Hepatocyte (in vitro differentiated cells): ENCODE results near the gene RGP1.

Experiments used
- EZH2phosphoT487 ChIP-seq: fragments of 200-600 bp; sonication (generic); IDR thresholded peaks from one replicate; pipeline ENCODE4 v1.6.1; 2018; ENCODE audit warnings: antibody characterized with exemption, mild to moderate bottlenecking, low read depth, moderate library complexity; ENCODE audit not compliant: unreplicated experiment, severe bottlenecking
- TF ChIP-seq, protein P1 (sequence below): fragments of 200-600 bp; sonication (generic); IDR thresholded peaks from 2 replicates; pipeline ENCODE4 v1.5.1; 2016; ENCODE audit warnings: antibody characterized with exemption, mild to moderate bottlenecking; ENCODE audit not compliant: poor library complexity

GRCh38 chr9:35741740-35742139 lies 7.3 kb upstream of the RGP1 start:
- TF ChIP-seq, protein P1, sequence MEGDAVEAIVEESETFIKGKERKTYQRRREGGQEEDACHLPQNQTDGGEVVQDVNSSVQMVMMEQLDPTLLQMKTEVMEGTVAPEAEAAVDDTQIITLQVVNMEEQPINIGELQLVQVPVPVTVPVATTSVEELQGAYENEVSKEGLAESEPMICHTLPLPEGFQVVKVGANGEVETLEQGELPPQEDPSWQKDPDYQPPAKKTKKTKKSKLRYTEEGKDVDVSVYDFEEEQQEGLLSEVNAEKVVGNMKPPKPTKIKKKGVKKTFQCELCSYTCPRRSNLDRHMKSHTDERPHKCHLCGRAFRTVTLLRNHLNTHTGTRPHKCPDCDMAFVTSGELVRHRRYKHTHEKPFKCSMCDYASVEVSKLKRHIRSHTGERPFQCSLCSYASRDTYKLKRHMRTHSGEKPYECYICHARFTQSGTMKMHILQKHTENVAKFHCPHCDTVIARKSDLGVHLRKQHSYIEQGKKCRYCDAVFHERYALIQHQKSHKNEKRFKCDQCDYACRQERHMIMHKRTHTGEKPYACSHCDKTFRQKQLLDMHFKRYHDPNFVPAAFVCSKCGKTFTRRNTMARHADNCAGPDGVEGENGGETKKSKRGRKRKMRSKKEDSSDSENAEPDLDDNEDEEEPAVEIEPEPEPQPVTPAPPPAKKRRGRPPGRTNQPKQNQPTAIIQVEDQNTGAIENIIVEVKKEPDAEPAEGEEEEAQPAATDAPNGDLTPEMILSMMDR = no peak
- TF ChIP-seq EZH2phosphoT487 = no peak
